ENCODE measurements around the gene SHROOM3. TPM values are rescaled to one million over a fixed set of nuclear protein-coding genes. Genes with fewer than 3 reads are reported as not detected.

SHROOM3 gene
- total and polyA plus RNA-seq, 12 donors = 1.1 to 16.2 (median 8.8) TPM

DNA sequence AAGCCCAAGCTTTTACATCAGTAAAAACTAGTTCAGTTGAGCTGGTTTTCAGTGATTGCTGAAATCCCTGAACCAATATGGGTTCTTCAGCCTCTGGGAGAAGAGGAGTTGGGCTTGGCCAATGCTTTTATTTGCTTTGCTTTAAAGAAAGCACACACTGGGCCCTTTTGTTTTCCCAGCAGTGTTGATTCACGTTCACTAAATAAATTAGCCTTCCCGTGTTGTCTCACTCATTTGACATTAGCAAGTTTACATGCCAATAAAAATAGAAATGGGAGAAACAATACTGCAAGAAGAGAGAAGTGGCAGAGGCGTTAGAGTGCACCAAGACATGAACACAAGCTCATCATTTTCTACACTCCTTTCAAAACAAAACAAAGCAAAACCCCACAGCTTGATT is 136.2 kb downstream of the SHROOM3 start:
- Histone ChIP-seq H3K4me1 (replicated peaks in 1 of 2) (no peaks in the 10 kb centered on the region), H3K36me3 (replicated peaks in 1 of 2) (no peaks in the 10 kb centered on the region), H3K27me3 (no peaks in the 10 kb centered on the region), H3K4me3 (no peak overlapping the region), H3K9me3 (replicated peaks in 1 of 3) (no peaks in the 10 kb centered on the region), H3K27ac (no peak overlapping the region)
- TF ChIP-seq, protein P1, sequence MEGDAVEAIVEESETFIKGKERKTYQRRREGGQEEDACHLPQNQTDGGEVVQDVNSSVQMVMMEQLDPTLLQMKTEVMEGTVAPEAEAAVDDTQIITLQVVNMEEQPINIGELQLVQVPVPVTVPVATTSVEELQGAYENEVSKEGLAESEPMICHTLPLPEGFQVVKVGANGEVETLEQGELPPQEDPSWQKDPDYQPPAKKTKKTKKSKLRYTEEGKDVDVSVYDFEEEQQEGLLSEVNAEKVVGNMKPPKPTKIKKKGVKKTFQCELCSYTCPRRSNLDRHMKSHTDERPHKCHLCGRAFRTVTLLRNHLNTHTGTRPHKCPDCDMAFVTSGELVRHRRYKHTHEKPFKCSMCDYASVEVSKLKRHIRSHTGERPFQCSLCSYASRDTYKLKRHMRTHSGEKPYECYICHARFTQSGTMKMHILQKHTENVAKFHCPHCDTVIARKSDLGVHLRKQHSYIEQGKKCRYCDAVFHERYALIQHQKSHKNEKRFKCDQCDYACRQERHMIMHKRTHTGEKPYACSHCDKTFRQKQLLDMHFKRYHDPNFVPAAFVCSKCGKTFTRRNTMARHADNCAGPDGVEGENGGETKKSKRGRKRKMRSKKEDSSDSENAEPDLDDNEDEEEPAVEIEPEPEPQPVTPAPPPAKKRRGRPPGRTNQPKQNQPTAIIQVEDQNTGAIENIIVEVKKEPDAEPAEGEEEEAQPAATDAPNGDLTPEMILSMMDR (IDR thresholded peaks at IDR 0.05) = no peak
- TF ChIP-seq POLR2A (IDR thresholded peaks at IDR 0.05) = no peak
- 58 to 75% (median 66%) methylated on average over 3 of the region's 3 CpGs for WGBS, 4 donors
- intact Hi-C loops (cut with DNase I) = no loop called here
- no peak for DNase-seq

DNA sequence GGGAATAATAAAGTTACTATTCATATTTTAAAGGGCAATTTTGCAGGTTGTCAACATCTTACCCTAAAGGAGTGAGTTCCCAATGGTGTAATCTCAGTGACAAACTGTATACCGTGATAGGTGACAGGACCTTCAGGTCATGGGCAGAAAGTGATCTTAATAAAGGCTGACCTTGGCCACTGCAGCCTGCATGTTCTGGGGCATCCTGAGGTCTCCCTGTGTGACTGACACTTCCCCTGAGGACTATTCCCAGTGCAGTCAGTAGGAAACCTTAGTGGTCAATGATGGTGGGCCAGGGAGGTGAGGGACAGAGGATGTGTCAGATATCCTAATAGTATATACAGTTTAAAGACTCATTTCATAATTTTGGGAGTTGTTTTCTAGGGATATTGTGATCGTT is 137.2 kb downstream of the SHROOM3 start:
- 59 to 71% (median 65%) methylated on average over 2 of the region's 2 CpGs for WGBS, 4 donors
- no peak overlapping the region for H3K27ac ChIP-seq

DNA sequence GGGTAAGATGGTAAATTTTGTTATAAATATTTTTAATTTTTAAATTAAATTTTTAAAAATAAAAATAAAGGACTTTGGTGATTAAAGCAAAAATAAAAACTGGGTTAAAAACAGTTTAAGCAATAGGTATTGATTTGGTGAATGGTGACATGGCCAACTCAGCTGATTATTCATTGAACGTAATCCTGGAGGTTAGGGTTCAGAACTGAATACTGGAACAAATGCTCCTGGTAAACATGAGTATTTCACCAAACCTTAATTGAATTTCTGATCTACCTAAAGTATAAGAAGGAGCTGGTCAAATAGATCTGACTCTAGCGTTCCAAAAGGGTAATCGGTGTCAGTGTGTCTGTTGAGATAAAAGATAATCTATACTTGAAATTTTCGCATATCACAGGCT is 141.8 kb downstream of the SHROOM3 start:
- Histone ChIP-seq H3K27ac (no peak overlapping the region), H3K9me3 (replicated peaks in 1 of 3) (no peaks in the 10 kb centered on the region), H3K4me3 (no peak overlapping the region), H3K4me1 (replicated peaks in 1 of 2) (no peaks in the 10 kb centered on the region), H3K36me3 (replicated peaks in 1 of 2) (no peaks in the 10 kb centered on the region), H3K27me3 (no peaks in the 10 kb centered on the region)
- intact Hi-C loops (cut with DNase I) = no loop called here
- no peak for TF ChIP-seq POLR2A (IDR thresholded peaks at IDR 0.05)
- TF ChIP-seq, protein P1 (IDR thresholded peaks at IDR 0.05) = no peak
- 91 to 96% (median 94%) methylated on average over 4 of the region's 4 CpGs for WGBS, 4 donors
- DNase-seq = no peak

More for the DNA sequence above, 137.2 kb downstream of the SHROOM3 start:
- intact Hi-C loops (cut with DNase I) = no loop called here
- H3K36me3 ChIP-seq (replicated peaks in 1 of 2) = no peaks in the 10 kb centered on the region
- no peaks in the 10 kb centered on the region for H3K27me3 ChIP-seq
- H3K9me3 ChIP-seq (replicated peaks in 1 of 3) = no peaks in the 10 kb centered on the region
- TF ChIP-seq, protein P1 (IDR thresholded peaks at IDR 0.05) = no peak
- no peak for TF ChIP-seq POLR2A (IDR thresholded peaks at IDR 0.05)
- H3K4me3 ChIP-seq = no peak overlapping the region
- no peaks in the 10 kb centered on the region for H3K4me1 ChIP-seq (replicated peaks in 1 of 2)
- DNase-seq = no peak

DNA sequence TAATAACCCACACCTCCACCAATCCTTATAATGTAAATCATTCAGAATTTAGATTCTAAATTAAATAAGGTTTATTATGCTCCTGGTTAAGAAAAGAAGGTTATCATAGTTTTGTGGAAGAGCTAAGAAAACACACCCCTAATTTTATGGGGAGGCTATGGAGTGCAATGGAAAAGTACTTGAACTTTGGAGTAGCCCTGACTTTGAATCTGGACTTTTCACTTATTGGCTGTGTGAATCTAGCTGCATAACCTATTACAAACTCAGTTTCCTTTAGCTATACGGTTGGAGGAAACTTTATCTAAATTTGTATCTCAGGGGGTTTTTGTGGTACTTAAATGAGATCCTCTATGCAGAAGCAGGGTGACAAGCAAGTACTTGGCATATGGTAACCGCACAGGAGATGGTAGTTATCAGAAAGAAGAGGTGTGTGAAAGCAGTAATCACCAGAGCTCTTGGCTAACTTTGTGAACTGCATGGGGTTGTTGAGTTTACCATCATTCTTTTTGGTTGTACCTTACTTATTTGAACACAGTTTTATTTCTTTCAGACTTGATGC is 143.1 kb downstream of the SHROOM3 start:
- H3K27ac ChIP-seq = no peak overlapping the region
- WGBS, 4 donors = 56 to 84% (median 70%) methylated on average over 2 of the region's 2 CpGs
- TF ChIP-seq POLR2A (IDR thresholded peaks at IDR 0.05) = no peak
- TF ChIP-seq, protein P1 (IDR thresholded peaks at IDR 0.05) = no peak
- no peaks in the 10 kb centered on the region for H3K27me3 ChIP-seq
- DNase-seq = no peak
- no peaks in the 10 kb centered on the region for H3K9me3 ChIP-seq (replicated peaks in 1 of 3)
- H3K36me3 ChIP-seq (replicated peaks in 1 of 2) = no peaks in the 10 kb centered on the region
- intact Hi-C loops (cut with DNase I) = no loop called here
- no peaks in the 10 kb centered on the region for H3K4me1 ChIP-seq (replicated peaks in 1 of 2)
- no peak overlapping the region for H3K4me3 ChIP-seq

All from adrenal gland (tissue), 12 donors.